ENCODE measurements around the gene CENPW. TPM values are rescaled to one million over a fixed set of nuclear protein-coding genes. Genes with fewer than 3 reads are reported as not detected.

Gene CENPW
- polyA plus RNA-seq: 3.7 to 20.9 TPM (median 14.5 TPM) in 3 replicates
- polyA plus RNA-seq (2011; ENCODE audit: low read depth): 8.2 TPM
- polyA plus RNA-seq (2011; cell fraction: cytosol; rRNA removed): 6.7 and 8.8 TPM in 2 replicates
- polyA plus RNA-seq (2011; cell fraction: nucleus; rRNA removed): 2.5 and 3.3 TPM in 2 replicates
- polyA plus RNA-seq (2012; ENCODE audit: low replicate concordance): 1.6 and 25.3 TPM in 2 replicates
- polyA minus RNA-seq: 0.46 to 7.6 TPM in 2 of 3 replicates, not detected in the other
- polyA minus RNA-seq (2011; cell fraction: cytosol; rRNA and poly(A)+ RNA removed): not detected
- 1.2 TPM in 1 of 2 replicates, not detected in the other for polyA minus RNA-seq (2011; cell fraction: nucleus; rRNA and poly(A)+ RNA removed)

- Histone ChIP-seq H3K27ac (ENCODE audit: control insufficient read depth, insufficient read depth, low read length) (peak within 1 kb of the TSS; percentile 81), H4K20me1 (ENCODE audit: control insufficient read depth, extremely low read depth, insufficient read depth, low read length) (no peaks in the 10 kb centered on the region), H2AFZ (ENCODE audit: control insufficient read depth, low read length) (peak within 1 kb of the TSS; percentile 100), H3K9me3 (ENCODE audit: control insufficient read depth, low read depth, low read length) (no peaks in the 10 kb centered on the region), H3K4me3 (ENCODE audit: control insufficient read depth in 2 of 3, extremely low read depth in 1 of 3, insufficient read depth in 2 of 3, low read depth in 1 of 3, low read length in 3 of 3) (peak within 1 kb of the TSS; percentile 51 to 96 (median 91)), H3K9ac (ENCODE audit: control insufficient read depth, extremely low read depth, insufficient read depth, low read length) (peak within 1 kb of the TSS; percentile 85), H3K79me2 (ENCODE audit: control insufficient read depth, insufficient read depth, low read length) (peaks cover 33% of the 10 kb centered on the region), H3K4me2 (ENCODE audit: control insufficient read depth, extremely low read depth, insufficient read depth, low read depth, low read length) (peak within 1 kb of the TSS; percentile 93), H3K9me1 (ENCODE audit: control insufficient read depth, extremely low read depth, insufficient read depth, low read length) (no peaks in the 10 kb centered on the region), H3K27me3 (ENCODE audit: control insufficient read depth, extremely low read depth, insufficient read depth, low read length) (no peaks in the 10 kb centered on the region), H3K36me3 (ENCODE audit: control insufficient read depth in 2 of 2, extremely low read depth in 1 of 2, insufficient read depth in 2 of 2, low read length in 2 of 2) (no peaks in the 10 kb centered on the region), H3K4me1 (ENCODE audit: control insufficient read depth, extremely low read depth, insufficient read depth, low read length) (peaks cover 10% of the 10 kb centered on the region)
- FAIRE-seq: peak; percentile 68
- DNase-seq (ENCODE audit: low read depth, low spot score): peak; percentile 38
- no peak for TF ChIP-seq CTCF (optimal IDR thresholded peaks at IDR 0.05 in 1 of 3, IDR thresholded peaks at IDR 0.05 in 1 of 3, conservative IDR thresholded peaks at IDR 0.05 in 1 of 3; ENCODE audit: extremely low read depth in 1 of 3, insufficient read depth in 2 of 3, low read length in 3 of 3)
- TF ChIP-seq EZH2 (IDR thresholded peaks at IDR 0.05; ENCODE audit: low read length): no peak
- dilution Hi-C loops (cut with MboI; ENCODE audit: extremely low pct_ligation_motif_present, low sequenced_read_pairs): no loop called here
These were observed at the start of gene CENPW for GRCh38 chr6:126339796-126340609. CENPW (plus strand) TSS chr6:126340115; CDS start chr6:126340274, 159 bp downstream.

GRCh38 chr6:126293891-126294524 is 45.9 kb upstream of the CENPW start:
- H3K4me1 ChIP-seq (ENCODE audit: control insufficient read depth, extremely low read depth, insufficient read depth, low read length): no peaks in the 10 kb centered on the region
- no peak for FAIRE-seq
- H3K4me2 ChIP-seq (ENCODE audit: control insufficient read depth, extremely low read depth, insufficient read depth, low read depth, low read length): no peak overlapping the region
- dilution Hi-C loops (cut with MboI; ENCODE audit: extremely low pct_ligation_motif_present, low sequenced_read_pairs): no loop called here
- H3K4me3 ChIP-seq (ENCODE audit: control insufficient read depth in 2 of 3, extremely low read depth in 1 of 3, insufficient read depth in 2 of 3, low read depth in 1 of 3, low read length in 3 of 3): no peak overlapping the region
- TF ChIP-seq EZH2 (IDR thresholded peaks at IDR 0.05; ENCODE audit: low read length) (no peak), CTCF (optimal IDR thresholded peaks at IDR 0.05 in 1 of 3, IDR thresholded peaks at IDR 0.05 in 1 of 3, conservative IDR thresholded peaks at IDR 0.05 in 1 of 3; ENCODE audit: extremely low read depth in 1 of 3, insufficient read depth in 2 of 3, low read length in 3 of 3) (no peak)
- H3K9ac ChIP-seq (ENCODE audit: control insufficient read depth, extremely low read depth, insufficient read depth, low read length): no peak overlapping the region
- H3K27ac ChIP-seq (ENCODE audit: control insufficient read depth, insufficient read depth, low read length): no peak overlapping the region
- H2AFZ ChIP-seq (ENCODE audit: control insufficient read depth, low read length): no peak overlapping the region
- no peaks in the 10 kb centered on the region for H3K36me3 ChIP-seq (ENCODE audit: control insufficient read depth in 2 of 2, extremely low read depth in 1 of 2, insufficient read depth in 2 of 2, low read length in 2 of 2)
- no peaks in the 10 kb centered on the region for H3K9me3 ChIP-seq (ENCODE audit: control insufficient read depth, low read depth, low read length)
- no peaks in the 10 kb centered on the region for H3K79me2 ChIP-seq (ENCODE audit: control insufficient read depth, insufficient read depth, low read length)
- H3K9me1 ChIP-seq (ENCODE audit: control insufficient read depth, extremely low read depth, insufficient read depth, low read length): no peaks in the 10 kb centered on the region
- H3K27me3 ChIP-seq (ENCODE audit: control insufficient read depth, extremely low read depth, insufficient read depth, low read length): no peaks in the 10 kb centered on the region
- DNase-seq (ENCODE audit: low read depth, low spot score): no peak
- H4K20me1 ChIP-seq (ENCODE audit: control insufficient read depth, extremely low read depth, insufficient read depth, low read length): no peaks in the 10 kb centered on the region

Data from keratinocyte (primary cell).